ENCODE data around the gene MYLK. TPM values are rescaled to one million over a fixed set of nuclear protein-coding genes. Genes with fewer than 3 reads are reported as not detected.

Gene MYLK
- polyA plus RNA-seq, 3 donors: 0.35 to 1.3 (median 0.51) TPM

GRCh38 chr3:123628996-123629746 lies 255.0 kb downstream of the MYLK start:
- peaks cover 8% of the 10 kb centered on the region for H3K4me1 Mint-ChIP-seq
- Histone ChIP-seq H3K4me2 (replicated peaks; ENCODE audit: extremely low read depth, low read length, poor library complexity, severe bottlenecking) (no peak overlapping the region), H2AFZ (ENCODE audit: insufficient read depth, low read depth, low read length, poor library complexity, severe bottlenecking) (no peak overlapping the region), H3K27me3 (ENCODE audit: control insufficient read depth in 2 of 2, insufficient read depth in 2 of 2, low read length in 2 of 2) (no peaks in the 10 kb centered on the region), H3K4me3 (replicated peaks in 1 of 3; ENCODE audit: low read depth in 2 of 3, low read length in 3 of 3) (no peak overlapping the region), H3K27ac (ENCODE audit: low read depth in 1 of 2, low read length in 2 of 2) (no peak overlapping the region), H3K36me3 (replicated peaks in 1 of 2; ENCODE audit: control insufficient read depth in 1 of 2, insufficient read depth in 2 of 2, low read length in 2 of 2) (no peaks in the 10 kb centered on the region), H3K9me3 (replicated peaks in 1 of 2; ENCODE audit: control insufficient read depth in 1 of 2, insufficient read depth in 1 of 2, low read length in 2 of 2) (no peaks in the 10 kb centered on the region), H4K20me1 (ENCODE audit: insufficient read depth, low read length) (no peaks in the 10 kb centered on the region), H3K9ac (ENCODE audit: insufficient read depth, low read length, poor library complexity, severe bottlenecking) (no peak overlapping the region), H3K4me1 (ENCODE audit: control insufficient read depth in 1 of 2, insufficient read depth in 2 of 2, low read length in 2 of 2) (peaks cover 0 to under 1% of the 10 kb centered on the region in 2 donors), H3K79me2 (ENCODE audit: insufficient read depth, low read length) (no peaks in the 10 kb centered on the region)
- TF ChIP-seq, protein P1, sequence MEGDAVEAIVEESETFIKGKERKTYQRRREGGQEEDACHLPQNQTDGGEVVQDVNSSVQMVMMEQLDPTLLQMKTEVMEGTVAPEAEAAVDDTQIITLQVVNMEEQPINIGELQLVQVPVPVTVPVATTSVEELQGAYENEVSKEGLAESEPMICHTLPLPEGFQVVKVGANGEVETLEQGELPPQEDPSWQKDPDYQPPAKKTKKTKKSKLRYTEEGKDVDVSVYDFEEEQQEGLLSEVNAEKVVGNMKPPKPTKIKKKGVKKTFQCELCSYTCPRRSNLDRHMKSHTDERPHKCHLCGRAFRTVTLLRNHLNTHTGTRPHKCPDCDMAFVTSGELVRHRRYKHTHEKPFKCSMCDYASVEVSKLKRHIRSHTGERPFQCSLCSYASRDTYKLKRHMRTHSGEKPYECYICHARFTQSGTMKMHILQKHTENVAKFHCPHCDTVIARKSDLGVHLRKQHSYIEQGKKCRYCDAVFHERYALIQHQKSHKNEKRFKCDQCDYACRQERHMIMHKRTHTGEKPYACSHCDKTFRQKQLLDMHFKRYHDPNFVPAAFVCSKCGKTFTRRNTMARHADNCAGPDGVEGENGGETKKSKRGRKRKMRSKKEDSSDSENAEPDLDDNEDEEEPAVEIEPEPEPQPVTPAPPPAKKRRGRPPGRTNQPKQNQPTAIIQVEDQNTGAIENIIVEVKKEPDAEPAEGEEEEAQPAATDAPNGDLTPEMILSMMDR (IDR thresholded peaks at IDR 0.05): no peak
- DNase-seq: no peak
- H3K27ac Mint-ChIP-seq: peak overlapping the region in 1 of 7 donors; percentile 35
- H3K27me3 Mint-ChIP-seq (ENCODE audit: low read depth in 3 of 3): peaks cover 0 to 4% (median 3%) of the 10 kb centered on the region in 3 donors
- intact Hi-C loops (cut with micrococcal nuclease): no loop called here
- 96% methylated on average over 12 of the region's 22 CpGs for WGBS (ENCODE audit: insufficient coverage)
- peaks cover 0 to 5% (median 0%) of the 10 kb centered on the region in 7 donors for H3K9me3 Mint-ChIP-seq
- H3K36me3 Mint-ChIP-seq: peaks cover 0 to 6% of the 10 kb centered on the region in 2 donors
- H3K4me3 Mint-ChIP-seq: no peak overlapping the region

DNA sequence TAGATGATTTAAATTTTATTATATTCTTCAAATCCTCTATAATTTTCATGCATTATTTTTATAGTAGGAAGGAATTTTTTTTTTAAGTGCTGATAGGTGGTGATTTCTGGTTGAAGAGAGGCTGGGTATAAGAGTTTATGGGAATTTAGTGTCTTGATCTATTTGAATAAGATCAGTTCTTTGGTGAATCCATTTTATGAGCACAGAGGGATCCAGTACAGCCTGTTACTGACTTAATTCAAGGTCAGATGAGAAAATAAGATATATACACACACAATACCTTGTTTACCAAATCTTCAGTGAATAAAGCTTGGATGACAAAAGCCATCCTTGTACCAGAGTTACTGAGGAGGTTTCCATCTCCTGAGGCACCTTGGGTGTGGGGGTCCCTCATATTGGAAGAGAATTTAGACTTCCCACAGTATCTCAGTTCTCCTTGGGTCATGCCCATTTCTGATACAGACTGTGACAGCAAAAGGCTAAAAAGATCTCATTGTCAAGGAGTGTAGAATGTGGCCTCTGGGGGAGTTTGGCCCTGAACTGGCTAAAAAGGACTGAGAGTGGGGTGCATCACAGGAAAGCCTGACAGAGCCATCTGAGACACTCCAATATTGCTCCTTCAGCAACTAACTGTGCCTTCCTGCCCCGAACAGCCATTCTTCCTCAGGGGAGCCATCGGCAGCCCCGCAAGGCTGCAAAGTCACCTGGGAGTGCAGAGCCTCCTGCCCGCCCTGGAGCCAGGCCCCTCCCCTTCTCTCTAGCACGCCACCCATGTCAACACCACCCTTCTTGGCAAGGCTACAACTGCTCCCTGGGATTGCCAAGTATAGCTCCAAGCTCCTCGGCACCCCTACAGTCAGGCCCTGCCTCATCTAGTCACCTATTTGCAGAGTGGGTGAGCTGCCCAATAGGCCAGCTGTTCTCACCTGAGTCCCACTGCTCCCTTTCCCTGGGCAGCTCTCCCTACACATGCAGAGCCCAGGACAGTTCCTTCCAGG lies 256.2 kb downstream of the MYLK start:
- Histone ChIP-seq H3K27me3 (ENCODE audit: control insufficient read depth in 2 of 2, insufficient read depth in 2 of 2, low read length in 2 of 2) (no peaks in the 10 kb centered on the region), H3K4me1 (ENCODE audit: control insufficient read depth in 1 of 2, insufficient read depth in 2 of 2, low read length in 2 of 2) (peaks cover 0 to under 1% of the 10 kb centered on the region in 2 donors), H3K36me3 (replicated peaks in 1 of 2; ENCODE audit: control insufficient read depth in 1 of 2, insufficient read depth in 2 of 2, low read length in 2 of 2) (no peaks in the 10 kb centered on the region), H3K27ac (ENCODE audit: low read depth in 1 of 2, low read length in 2 of 2) (no peak overlapping the region), H3K79me2 (ENCODE audit: insufficient read depth, low read length) (no peaks in the 10 kb centered on the region), H3K4me2 (replicated peaks; ENCODE audit: extremely low read depth, low read length, poor library complexity, severe bottlenecking) (no peak overlapping the region), H3K4me3 (replicated peaks in 1 of 3; ENCODE audit: low read depth in 2 of 3, low read length in 3 of 3) (no peak overlapping the region), H3K9ac (ENCODE audit: insufficient read depth, low read length, poor library complexity, severe bottlenecking) (no peak overlapping the region), H2AFZ (ENCODE audit: insufficient read depth, low read depth, low read length, poor library complexity, severe bottlenecking) (no peak overlapping the region), H3K9me3 (replicated peaks in 1 of 2; ENCODE audit: control insufficient read depth in 1 of 2, insufficient read depth in 1 of 2, low read length in 2 of 2) (no peaks in the 10 kb centered on the region), H4K20me1 (ENCODE audit: insufficient read depth, low read length) (no peaks in the 10 kb centered on the region)
- Mint-ChIP-seq H3K36me3 (peaks cover 0 to 6% of the 10 kb centered on the region in 2 donors), H3K9me3 (peaks cover 0 to 5% (median 0%) of the 10 kb centered on the region in 7 donors), H3K27ac (peak overlapping the region in 2 of 7 donors; percentile 26 to 80), H3K4me3 (no peak overlapping the region), H3K27me3 (ENCODE audit: low read depth in 3 of 3) (peaks cover 0 to 4% (median 3%) of the 10 kb centered on the region in 3 donors), H3K4me1 (peaks cover 10% of the 10 kb centered on the region)
- TF ChIP-seq, protein P1 (IDR thresholded peaks at IDR 0.05): no peak
- no peak for DNase-seq
- intact Hi-C loops (cut with micrococcal nuclease): no loop called here
- 99% methylated on average over 6 of the region's 6 CpGs for WGBS (ENCODE audit: insufficient coverage)

All from CD14-positive monocyte (primary cell).